ENCODE results near the gene AUTS2.

Gene AUTS2

GRCh38 chr7:69696686-69697685 is 98.7 kb downstream of the AUTS2 start:
- TF ChIP-seq CTCF (IDR thresholded peaks at IDR 0.05; ENCODE audit: low read depth, low read length) = no peak
- H3K4me3 ChIP-seq (ENCODE audit: low read depth, low read length) = no peak overlapping the region

GRCh38 chr7:69698109-69698825 is 100.0 kb downstream of the AUTS2 start:
- no peak overlapping the region for H3K4me3 ChIP-seq (ENCODE audit: low read depth, low read length)
- TF ChIP-seq CTCF (IDR thresholded peaks at IDR 0.05; ENCODE audit: low read depth, low read length) = no peak

- TF ChIP-seq CTCF (IDR thresholded peaks at IDR 0.05; ENCODE audit: low read depth, low read length) = no peak
These were observed 101.7 kb downstream of the AUTS2 start for GRCh38 chr7:69699931-69700330.

GRCh38 chr7:69700331-69700730 is 102.1 kb downstream of the AUTS2 start:
- TF ChIP-seq CTCF (IDR thresholded peaks at IDR 0.05; ENCODE audit: low read depth, low read length) = no peak

More at GRCh38 chr7:69699931-69700330, 101.7 kb downstream of the AUTS2 start:
- no peak overlapping the region for H3K4me3 ChIP-seq (ENCODE audit: low read depth, low read length)

GRCh38 chr7:69701288-69701687 is 103.0 kb downstream of the AUTS2 start:
- H3K4me3 ChIP-seq (ENCODE audit: low read depth, low read length) = no peak overlapping the region
- TF ChIP-seq CTCF (IDR thresholded peaks at IDR 0.05; ENCODE audit: low read depth, low read length) = no peak

More at GRCh38 chr7:69700331-69700730, 102.1 kb downstream of the AUTS2 start:
- no peak overlapping the region for H3K4me3 ChIP-seq (ENCODE audit: low read depth, low read length)

- no peak for TF ChIP-seq CTCF (IDR thresholded peaks at IDR 0.05; ENCODE audit: low read depth, low read length)
- no peak overlapping the region for H3K4me3 ChIP-seq (ENCODE audit: low read depth, low read length)
These were observed 104.1 kb downstream of the AUTS2 start for GRCh38 chr7:69702357-69702756.

- H3K4me3 ChIP-seq (ENCODE audit: low read depth, low read length) = no peak overlapping the region
These were observed 104.8 kb downstream of the AUTS2 start for GRCh38 chr7:69703099-69703498.

More at GRCh38 chr7:69703099-69703498, 104.8 kb downstream of the AUTS2 start:
- no peak for TF ChIP-seq CTCF (IDR thresholded peaks at IDR 0.05; ENCODE audit: low read depth, low read length)
